KMS-11 (cell line): ENCODE data around the gene STK32C.

ENCODE experiments used
- H2AFZ ChIP-seq: fragments of 200-600 bp; sonication (generic); 2 replicates; pipeline ENCODE4 v1.6.1; 2016; ENCODE audit warnings: antibody characterized with exemption, mixed run types, low read depth
- H3K27ac ChIP-seq: fragments of 200-600 bp; sonication (generic); 2 replicates; pipeline ENCODE4 v1.6.1; 2016; ENCODE audit warnings: mild to moderate bottlenecking, mixed run types
- H3K27me3 ChIP-seq: fragments of 200-600 bp; sonication (generic); 2 replicates; pipeline ENCODE4 v1.6.1; 2017; ENCODE audit warnings: mild to moderate bottlenecking, low read depth, mixed run types, moderate library complexity; ENCODE audit not compliant: insufficient read depth
- H3K36me3 ChIP-seq: fragments of 200-600 bp; sonication (generic); 2 replicates; pipeline ENCODE4 v1.6.1; 2017; ENCODE audit warnings: mild to moderate bottlenecking, mixed run types; ENCODE audit not compliant: insufficient read depth
- H3K4me1 ChIP-seq: fragments of 200-600 bp; sonication (generic); 2 replicates; pipeline ENCODE4 v1.6.1; 2016; ENCODE audit warnings: mild to moderate bottlenecking, low read depth, mixed run types; ENCODE audit not compliant: poor library complexity, severe bottlenecking
- H3K4me2 ChIP-seq: fragments of 200-600 bp; sonication (generic); 2 replicates; pipeline ENCODE4 v1.7.0; 2016; ENCODE audit warnings: mild to moderate bottlenecking, mixed run types
- H3K4me3 ChIP-seq: fragments of 200-600 bp; sonication (generic); IDR thresholded peaks from 2 replicates; pipeline ENCODE4 v1.6.1; 2017; ENCODE audit warnings: low read depth, low read length, mixed read lengths; ENCODE audit not compliant: insufficient read depth
- H3K79me2 ChIP-seq: fragments of 200-600 bp; sonication (generic); 2 replicates; pipeline ENCODE4 v1.6.1; 2016; ENCODE audit warnings: low read depth, mixed run types; ENCODE audit not compliant: insufficient read depth
- H3K9ac ChIP-seq: fragments of 200-600 bp; sonication (generic); 2 replicates; pipeline ENCODE4 v1.6.1; 2016; ENCODE audit warnings: mild to moderate bottlenecking, mixed run types
- H4K20me1 ChIP-seq: fragments of 200-600 bp; sonication (generic); 2 replicates; pipeline ENCODE4 v1.6.1; 2016; ENCODE audit warnings: mild to moderate bottlenecking, mixed run types; ENCODE audit not compliant: insufficient read depth
- CTCF ChIP-seq: fragments of 200-600 bp; sonication (generic); conservative IDR thresholded peaks from 2 replicates; pipeline ENCODE4 v1.6.1; 2017; ENCODE audit warnings: low read depth, mild to moderate bottlenecking, antibody characterized with exemption, low read length, moderate library complexity, mixed read lengths

The STK32C gene

GRCh38 chr10:132303361-132304115, 4.2 kb downstream of the STK32C start:
- H3K79me2 ChIP-seq: no peaks in the 10 kb centered on the region
- no peak overlapping the region for H3K4me3 ChIP-seq
- H3K4me2 ChIP-seq: no peak overlapping the region
- H2AFZ ChIP-seq: no peak overlapping the region
- no peak for TF ChIP-seq CTCF
- H3K27me3 ChIP-seq: peaks cover 75% of the 10 kb centered on the region
- no peaks in the 10 kb centered on the region for H3K4me1 ChIP-seq
- no peaks in the 10 kb centered on the region for H4K20me1 ChIP-seq
- no peaks in the 10 kb centered on the region for H3K36me3 ChIP-seq
- H3K27ac ChIP-seq: no peak overlapping the region
- H3K9ac ChIP-seq: no peak overlapping the region

- TF ChIP-seq CTCF: no peak
- no peak overlapping the region for H3K27ac ChIP-seq
- no peaks in the 10 kb centered on the region for H4K20me1 ChIP-seq
- no peaks in the 10 kb centered on the region for H3K36me3 ChIP-seq
- no peak overlapping the region for H3K4me3 ChIP-seq
- no peak overlapping the region for H3K4me2 ChIP-seq
- no peak overlapping the region for H2AFZ ChIP-seq
- H3K27me3 ChIP-seq: peaks cover 81% of the 10 kb centered on the region
- no peak overlapping the region for H3K9ac ChIP-seq
- H3K79me2 ChIP-seq: no peaks in the 10 kb centered on the region
- no peaks in the 10 kb centered on the region for H3K4me1 ChIP-seq
Measured at GRCh38 chr10:132302421-132303310, 5.1 kb downstream of the STK32C start.

GRCh38 chr10:132301371-132302330, 6.1 kb downstream of the STK32C start:
- TF ChIP-seq CTCF: no peak
- no peak overlapping the region for H3K27ac ChIP-seq
- H3K4me1 ChIP-seq: no peaks in the 10 kb centered on the region
- no peaks in the 10 kb centered on the region for H3K36me3 ChIP-seq
- no peaks in the 10 kb centered on the region for H4K20me1 ChIP-seq
- no peak overlapping the region for H3K9ac ChIP-seq
- H2AFZ ChIP-seq: no peak overlapping the region
- no peaks in the 10 kb centered on the region for H3K79me2 ChIP-seq
- H3K27me3 ChIP-seq: peaks cover 89% of the 10 kb centered on the region
- H3K4me3 ChIP-seq: no peak overlapping the region
- no peak overlapping the region for H3K4me2 ChIP-seq

GRCh38 chr10:132300582-132300981, 7.2 kb downstream of the STK32C start:
- Histone ChIP-seq H3K9ac (no peak overlapping the region), H2AFZ (no peak overlapping the region), H3K4me1 (no peaks in the 10 kb centered on the region), H4K20me1 (no peaks in the 10 kb centered on the region), H3K4me3 (no peak overlapping the region), H3K27ac (no peak overlapping the region), H3K4me2 (no peak overlapping the region), H3K27me3 (peaks cover 92% of the 10 kb centered on the region), H3K79me2 (no peaks in the 10 kb centered on the region), H3K36me3 (no peaks in the 10 kb centered on the region)
- TF ChIP-seq CTCF: no peak
